ENCODE results near the gene IL12RB2.

DNA sequence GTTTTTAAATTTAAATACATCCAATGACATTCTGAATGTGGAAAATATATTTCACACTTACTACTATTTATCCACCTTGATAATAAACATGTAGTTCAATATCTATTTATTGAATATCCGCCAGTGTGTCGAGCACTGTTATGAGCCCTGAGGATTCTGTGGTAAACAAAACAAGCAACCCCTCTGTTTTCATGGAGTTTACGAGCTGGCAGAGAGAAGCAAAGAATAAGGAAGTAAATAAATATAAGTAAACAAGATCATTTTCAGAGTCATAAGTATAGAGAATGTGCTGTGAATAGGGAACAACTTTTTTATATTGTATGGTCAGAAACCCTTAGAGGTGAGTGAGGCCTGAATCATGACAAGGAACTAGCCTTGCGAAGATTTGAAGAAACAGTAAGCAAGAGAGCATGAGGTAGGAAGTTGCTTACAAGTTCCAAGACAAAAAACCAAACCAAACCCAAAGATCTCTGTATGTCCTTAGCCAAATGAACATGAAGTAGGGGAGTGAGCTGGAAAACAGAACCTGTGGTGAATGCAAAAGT is 128.9 kb downstream of the IL12RB2 start:
- TF ChIP-seq TAF1 (IDR thresholded peaks at IDR 0.05; ENCODE audit: borderline replicate concordance, low read depth, low read length) (no peak), JUND (IDR thresholded peaks at IDR 0.05) (no peak)
- TF ChIP-seq, protein P1, sequence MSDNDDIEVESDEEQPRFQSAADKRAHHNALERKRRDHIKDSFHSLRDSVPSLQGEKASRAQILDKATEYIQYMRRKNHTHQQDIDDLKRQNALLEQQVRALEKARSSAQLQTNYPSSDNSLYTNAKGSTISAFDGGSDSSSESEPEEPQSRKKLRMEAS (IDR thresholded peaks at IDR 0.05; ENCODE audit: low read depth) = no peak
- TF ChIP-seq, protein P2, sequence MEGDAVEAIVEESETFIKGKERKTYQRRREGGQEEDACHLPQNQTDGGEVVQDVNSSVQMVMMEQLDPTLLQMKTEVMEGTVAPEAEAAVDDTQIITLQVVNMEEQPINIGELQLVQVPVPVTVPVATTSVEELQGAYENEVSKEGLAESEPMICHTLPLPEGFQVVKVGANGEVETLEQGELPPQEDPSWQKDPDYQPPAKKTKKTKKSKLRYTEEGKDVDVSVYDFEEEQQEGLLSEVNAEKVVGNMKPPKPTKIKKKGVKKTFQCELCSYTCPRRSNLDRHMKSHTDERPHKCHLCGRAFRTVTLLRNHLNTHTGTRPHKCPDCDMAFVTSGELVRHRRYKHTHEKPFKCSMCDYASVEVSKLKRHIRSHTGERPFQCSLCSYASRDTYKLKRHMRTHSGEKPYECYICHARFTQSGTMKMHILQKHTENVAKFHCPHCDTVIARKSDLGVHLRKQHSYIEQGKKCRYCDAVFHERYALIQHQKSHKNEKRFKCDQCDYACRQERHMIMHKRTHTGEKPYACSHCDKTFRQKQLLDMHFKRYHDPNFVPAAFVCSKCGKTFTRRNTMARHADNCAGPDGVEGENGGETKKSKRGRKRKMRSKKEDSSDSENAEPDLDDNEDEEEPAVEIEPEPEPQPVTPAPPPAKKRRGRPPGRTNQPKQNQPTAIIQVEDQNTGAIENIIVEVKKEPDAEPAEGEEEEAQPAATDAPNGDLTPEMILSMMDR (IDR thresholded peaks at IDR 0.05) = no peak
- TF ChIP-seq, protein P3, sequence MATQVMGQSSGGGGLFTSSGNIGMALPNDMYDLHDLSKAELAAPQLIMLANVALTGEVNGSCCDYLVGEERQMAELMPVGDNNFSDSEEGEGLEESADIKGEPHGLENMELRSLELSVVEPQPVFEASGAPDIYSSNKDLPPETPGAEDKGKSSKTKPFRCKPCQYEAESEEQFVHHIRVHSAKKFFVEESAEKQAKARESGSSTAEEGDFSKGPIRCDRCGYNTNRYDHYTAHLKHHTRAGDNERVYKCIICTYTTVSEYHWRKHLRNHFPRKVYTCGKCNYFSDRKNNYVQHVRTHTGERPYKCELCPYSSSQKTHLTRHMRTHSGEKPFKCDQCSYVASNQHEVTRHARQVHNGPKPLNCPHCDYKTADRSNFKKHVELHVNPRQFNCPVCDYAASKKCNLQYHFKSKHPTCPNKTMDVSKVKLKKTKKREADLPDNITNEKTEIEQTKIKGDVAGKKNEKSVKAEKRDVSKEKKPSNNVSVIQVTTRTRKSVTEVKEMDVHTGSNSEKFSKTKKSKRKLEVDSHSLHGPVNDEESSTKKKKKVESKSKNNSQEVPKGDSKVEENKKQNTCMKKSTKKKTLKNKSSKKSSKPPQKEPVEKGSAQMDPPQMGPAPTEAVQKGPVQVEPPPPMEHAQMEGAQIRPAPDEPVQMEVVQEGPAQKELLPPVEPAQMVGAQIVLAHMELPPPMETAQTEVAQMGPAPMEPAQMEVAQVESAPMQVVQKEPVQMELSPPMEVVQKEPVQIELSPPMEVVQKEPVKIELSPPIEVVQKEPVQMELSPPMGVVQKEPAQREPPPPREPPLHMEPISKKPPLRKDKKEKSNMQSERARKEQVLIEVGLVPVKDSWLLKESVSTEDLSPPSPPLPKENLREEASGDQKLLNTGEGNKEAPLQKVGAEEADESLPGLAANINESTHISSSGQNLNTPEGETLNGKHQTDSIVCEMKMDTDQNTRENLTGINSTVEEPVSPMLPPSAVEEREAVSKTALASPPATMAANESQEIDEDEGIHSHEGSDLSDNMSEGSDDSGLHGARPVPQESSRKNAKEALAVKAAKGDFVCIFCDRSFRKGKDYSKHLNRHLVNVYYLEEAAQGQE (IDR thresholded peaks at IDR 0.05; ENCODE audit: low read depth, low read length) = no peak

Measured in SK-N-SH (cell line).